WTC11 (cell line): ENCODE measurements around the gene CACNA1C.

Experiments used
- ESRRA ChIP-seq: sonication (generic); formaldehyde crosslinking; IDR thresholded peaks from 2 replicates; pipeline ENCODE4 v1.8.1; 2022; ENCODE audit warnings: mild to moderate bottlenecking, missing genetic modification reagents, borderline replicate concordance
- TF ChIP-seq, protein P1 (sequence below): sonication (generic); formaldehyde crosslinking; IDR thresholded peaks from 2 replicates; pipeline ENCODE4 v1.8.1; 2023; ENCODE audit warnings: mild to moderate bottlenecking, missing genetic modification reagents
- TF ChIP-seq, protein P2 (sequence below): sonication (generic); formaldehyde crosslinking; IDR thresholded peaks from 2 replicates; pipeline ENCODE4 v1.8.0; 2022; ENCODE audit warnings: mild to moderate bottlenecking, missing genetic modification reagents
- TF ChIP-seq, protein P3 (sequence below): fragments of 200-600 bp; IDR thresholded peaks from 2 replicates; pipeline ENCODE4 v1.8.0; 2022; ENCODE audit warnings: antibody characterized with exemption

DNA sequence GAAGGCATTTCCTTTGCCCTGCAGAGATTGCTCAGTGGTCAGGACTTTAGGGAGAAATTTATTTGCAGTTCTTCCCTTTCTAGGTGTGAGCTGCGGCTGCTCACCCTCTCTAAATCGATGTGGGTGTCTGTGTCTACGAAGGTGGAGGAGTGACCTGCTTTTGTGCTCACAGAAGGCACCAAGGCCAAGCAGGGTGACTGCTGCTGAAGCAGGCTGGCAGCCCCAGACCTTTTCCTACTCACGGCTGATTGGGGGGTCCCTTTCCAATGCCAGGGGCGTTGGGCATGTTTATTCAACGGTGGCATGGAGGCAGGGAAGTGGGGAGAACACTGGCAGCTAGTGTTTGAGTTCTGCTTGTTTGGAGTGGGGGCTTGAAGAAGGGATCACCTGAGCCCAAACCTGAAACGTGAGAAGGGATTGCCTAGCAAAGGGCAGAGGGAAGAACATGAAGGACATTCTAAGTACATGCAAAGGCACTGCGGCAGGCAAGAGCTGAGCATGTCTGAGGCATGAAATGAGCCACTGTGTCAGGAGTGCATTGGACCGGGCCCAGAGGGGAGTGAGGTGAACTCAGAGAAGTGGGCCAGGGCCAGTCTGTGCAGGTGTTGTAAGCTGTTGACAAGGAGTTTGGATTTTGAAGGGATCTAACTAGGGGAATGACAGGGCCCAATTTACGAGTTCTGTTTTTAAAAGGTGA is 56.3 kb downstream of the CACNA1C start:
- TF ChIP-seq ESRRA (CRISPR knock-in tag) = no peak
- TF ChIP-seq, protein P1, sequence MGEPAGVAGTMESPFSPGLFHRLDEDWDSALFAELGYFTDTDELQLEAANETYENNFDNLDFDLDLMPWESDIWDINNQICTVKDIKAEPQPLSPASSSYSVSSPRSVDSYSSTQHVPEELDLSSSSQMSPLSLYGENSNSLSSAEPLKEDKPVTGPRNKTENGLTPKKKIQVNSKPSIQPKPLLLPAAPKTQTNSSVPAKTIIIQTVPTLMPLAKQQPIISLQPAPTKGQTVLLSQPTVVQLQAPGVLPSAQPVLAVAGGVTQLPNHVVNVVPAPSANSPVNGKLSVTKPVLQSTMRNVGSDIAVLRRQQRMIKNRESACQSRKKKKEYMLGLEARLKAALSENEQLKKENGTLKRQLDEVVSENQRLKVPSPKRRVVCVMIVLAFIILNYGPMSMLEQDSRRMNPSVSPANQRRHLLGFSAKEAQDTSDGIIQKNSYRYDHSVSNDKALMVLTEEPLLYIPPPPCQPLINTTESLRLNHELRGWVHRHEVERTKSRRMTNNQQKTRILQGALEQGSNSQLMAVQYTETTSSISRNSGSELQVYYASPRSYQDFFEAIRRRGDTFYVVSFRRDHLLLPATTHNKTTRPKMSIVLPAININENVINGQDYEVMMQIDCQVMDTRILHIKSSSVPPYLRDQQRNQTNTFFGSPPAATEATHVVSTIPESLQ (CRISPR knock-in tag) = no peak
- TF ChIP-seq, protein P2, sequence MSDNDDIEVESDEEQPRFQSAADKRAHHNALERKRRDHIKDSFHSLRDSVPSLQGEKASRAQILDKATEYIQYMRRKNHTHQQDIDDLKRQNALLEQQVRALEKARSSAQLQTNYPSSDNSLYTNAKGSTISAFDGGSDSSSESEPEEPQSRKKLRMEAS (CRISPR knock-in tag) = no peak
- TF ChIP-seq, protein P3, sequence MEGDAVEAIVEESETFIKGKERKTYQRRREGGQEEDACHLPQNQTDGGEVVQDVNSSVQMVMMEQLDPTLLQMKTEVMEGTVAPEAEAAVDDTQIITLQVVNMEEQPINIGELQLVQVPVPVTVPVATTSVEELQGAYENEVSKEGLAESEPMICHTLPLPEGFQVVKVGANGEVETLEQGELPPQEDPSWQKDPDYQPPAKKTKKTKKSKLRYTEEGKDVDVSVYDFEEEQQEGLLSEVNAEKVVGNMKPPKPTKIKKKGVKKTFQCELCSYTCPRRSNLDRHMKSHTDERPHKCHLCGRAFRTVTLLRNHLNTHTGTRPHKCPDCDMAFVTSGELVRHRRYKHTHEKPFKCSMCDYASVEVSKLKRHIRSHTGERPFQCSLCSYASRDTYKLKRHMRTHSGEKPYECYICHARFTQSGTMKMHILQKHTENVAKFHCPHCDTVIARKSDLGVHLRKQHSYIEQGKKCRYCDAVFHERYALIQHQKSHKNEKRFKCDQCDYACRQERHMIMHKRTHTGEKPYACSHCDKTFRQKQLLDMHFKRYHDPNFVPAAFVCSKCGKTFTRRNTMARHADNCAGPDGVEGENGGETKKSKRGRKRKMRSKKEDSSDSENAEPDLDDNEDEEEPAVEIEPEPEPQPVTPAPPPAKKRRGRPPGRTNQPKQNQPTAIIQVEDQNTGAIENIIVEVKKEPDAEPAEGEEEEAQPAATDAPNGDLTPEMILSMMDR = no peak
